PC-3 (cell line): ENCODE data around the gene PNPT1. TPM values are rescaled to one million over a fixed set of nuclear protein-coding genes. Genes with fewer than 3 reads are reported as not detected.
A peak's percentile ranks its signal among the peaks of the same experiment; 100 is the strongest.

Experiments used
- ATAC-seq: fragments of 200-7000 bp; cut with Tn5 transposase; 2 replicates; pipeline ENCODE4 v1.9.1; 2020; ENCODE audit warnings: mild to moderate bottlenecking, moderate library complexity
- BruUV-seq: library from RNA; stranded (reverse); fragments of 400-500 nt; replicated peaks from 2 replicates; lab custom pipeline; 2021; lab: Mats Ljungman, UMichigan
- CTCF ChIA-PET: fragments of 300-600 bp; sonication (Branson Sonifier 250); formaldehyde crosslinking; loops from one replicate; lab custom pipeline; 2022; ENCODE audit warnings: antibody characterized with exemption; lab: Charles Lee
- POLR2A ChIA-PET: fragments of 300-600 bp; sonication (Branson Sonifier 250); formaldehyde crosslinking; loops from one replicate; lab custom pipeline; 2022; ENCODE audit warnings: antibody characterized with exemption; ENCODE audit not compliant: unreplicated experiment; lab: Charles Lee
- DNase-seq: peaks from one replicate; pipeline ENCODE4 v3.0.0-alpha.2; 2015
- H2AFZ ChIP-seq: fragments of 300-600 bp; sonication (generic); 2 replicates; pipeline ENCODE4 v1.6.0; 2016; ENCODE audit warnings: antibody characterized with exemption, low read length
- H3F3A ChIP-seq: fragments of 300-600 bp; sonication (generic); one replicate; pipeline ENCODE4 v1.6.0; 2017; ENCODE audit warnings: antibody characterized with exemption, low read length, control low read depth, mild to moderate bottlenecking; ENCODE audit not compliant: unreplicated experiment
- H3K27ac ChIP-seq: fragments of 300-600 bp; sonication (generic); 2 replicates; pipeline ENCODE4 v1.5.1; 2016; ENCODE audit warnings: mild to moderate bottlenecking, low read length
- H3K27me3 ChIP-seq: fragments of 300-600 bp; sonication (generic); 2 replicates; pipeline ENCODE4 v1.6.1; 2016; ENCODE audit warnings: low read length, mixed read lengths
- H3K36me3 ChIP-seq: fragments of 300-600 bp; sonication (generic); 2 replicates; pipeline ENCODE4 v1.6.1; 2016; ENCODE audit warnings: low read depth, mixed run types, low read length, mixed read lengths
- H3K4me1 ChIP-seq: fragments of 300-600 bp; sonication (generic); 2 replicates; pipeline ENCODE4 v1.5.1; 2016; ENCODE audit warnings: low read length; ENCODE audit not compliant: insufficient read depth
- H3K4me2 ChIP-seq: fragments of 300-600 bp; sonication (generic); 2 replicates; pipeline ENCODE4 v1.6.0; 2016; ENCODE audit warnings: low read length
- H3K4me3 ChIP-seq: fragments of 300-600 bp; sonication (generic); 2 replicates; pipeline ENCODE4 v1.5.1; 2016; ENCODE audit warnings: mild to moderate bottlenecking, low read length, mixed read lengths
- H3K79me2 ChIP-seq: fragments of 300-600 bp; sonication (generic); 2 replicates; pipeline ENCODE4 v1.6.1; 2017; ENCODE audit warnings: low read length, mixed read lengths
- H3K9ac ChIP-seq: fragments of 300-600 bp; sonication (generic); 2 replicates; pipeline ENCODE4 v1.6.0; 2016; ENCODE audit warnings: mild to moderate bottlenecking, low read length
- H3K9me2 ChIP-seq: fragments of 300-600 bp; sonication (generic); replicated peaks from 2 replicates; pipeline ENCODE4 v1.6.1; 2016; ENCODE audit warnings: mixed run types, low read length, mixed read lengths
- H3K9me3 ChIP-seq: fragments of 300-600 bp; sonication (generic); 2 replicates; pipeline ENCODE4 v1.6.1; 2016; ENCODE audit warnings: low read length, mixed read lengths
- H4K20me1 ChIP-seq: fragments of 300-600 bp; sonication (generic); 2 replicates; pipeline ENCODE4 v1.6.1; 2016; ENCODE audit warnings: low read length, mixed read lengths
- EZH2 ChIP-seq: fragments of 300-600 bp; sonication (generic); IDR thresholded peaks from one replicate; pipeline ENCODE4 v1.6.1; 2017; ENCODE audit warnings: antibody characterized with exemption, mild to moderate bottlenecking, low read length; ENCODE audit not compliant: unreplicated experiment
- EZH2phosphoT487 ChIP-seq: fragments of 300-600 bp; sonication (generic); IDR thresholded peaks from 2 replicates; pipeline ENCODE4 v1.6.1; 2018; ENCODE audit warnings: mild to moderate bottlenecking, antibody characterized with exemption, low read length, borderline replicate concordance
- intact Hi-C: fragments of 100-400 bp; cut with micrococcal nuclease; formaldehyde crosslinking; loops from 2 replicates; pipeline ENCODE4 v1.9.0; 2023
- total RNA-seq: library from RNA; depleted of rRNA; stranded (reverse); fragments of >200 nt; gene quantifications from 2 replicates; pipeline ENCODE4 v1.2.3, GENCODE V29; 2014
- TF ChIP-seq, protein P1 (sequence below): fragments of 300-600 bp; sonication (generic); conservative IDR thresholded peaks from 2 replicates; pipeline ENCODE4 v1.5.1; 2017; ENCODE audit warnings: antibody characterized with exemption, low read depth, mild to moderate bottlenecking, low read length

PNPT1 gene
- total RNA-seq, 1 experiment from 2014 or later: 43.6 TPM

DNA sequence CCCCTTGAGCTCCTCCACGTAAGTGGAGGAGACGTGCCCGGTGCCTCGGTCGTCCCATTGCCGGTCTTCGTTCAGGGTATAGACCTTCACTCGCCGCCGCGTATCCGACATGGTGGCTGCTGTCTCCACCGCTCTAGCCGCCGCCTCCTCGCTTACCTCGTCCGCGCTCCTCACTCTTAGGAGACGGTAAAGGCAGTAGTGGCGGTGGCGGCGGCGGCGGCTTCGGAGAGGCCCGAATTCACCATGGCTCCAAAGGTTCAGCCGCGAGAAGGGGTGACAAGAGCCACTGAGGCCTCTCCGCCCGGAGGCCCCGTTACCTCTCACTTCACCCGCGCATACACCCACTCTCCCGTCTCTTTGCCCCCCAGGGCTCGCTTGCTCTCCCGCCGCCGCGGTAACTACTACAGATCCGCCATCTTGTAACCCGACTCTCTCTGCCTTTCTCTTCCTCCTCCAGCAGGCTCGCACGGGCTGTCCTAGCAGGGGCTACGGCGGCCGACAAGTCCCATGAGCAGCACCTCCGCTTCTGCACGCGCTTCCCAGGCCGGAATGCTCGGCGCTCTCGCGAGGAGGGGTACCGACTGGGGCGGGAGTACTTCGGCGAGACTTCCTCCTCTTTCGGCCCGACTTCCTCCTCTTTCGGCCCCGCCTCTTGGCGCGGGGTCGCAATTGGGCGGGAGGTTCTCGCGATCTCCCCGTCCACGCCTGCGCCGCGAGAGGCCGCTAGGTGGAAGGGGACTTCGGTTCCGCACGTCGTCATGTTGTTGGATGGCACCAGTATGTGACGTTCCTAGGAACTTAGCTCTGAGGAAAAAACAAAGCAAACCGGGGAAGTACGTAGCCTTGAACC, 76.2 kb downstream of the PNPT1 start, which contains the start of gene PPP4R3B:
Gene PPP4R3B, minus strand, starts transcription at position 448 of the 850 bp plus-strand sequence. Its CDS starts 337 bp downstream, at position 111.
- peak within 1 kb of the TSS; percentile 94 for H3K4me3 ChIP-seq
- peak within 1 kb of the TSS; percentile 100 for H3K9ac ChIP-seq
- intact Hi-C loops: loop anchor here (1.0 to 2.0 kb wide), 3 partner anchors 33 to 98 kb away; partner anchors contain the start of gene CFAP36
- peaks cover 18% of the 10 kb centered on the region; the same call in 1 of the 2 replicates for H3K36me3 ChIP-seq
- H3K9me2 ChIP-seq: no peaks in the 10 kb centered on the region
- peak within 1 kb of the TSS; percentile 98 for H3K4me2 ChIP-seq
- no peaks in the 10 kb centered on the region for H3K9me3 ChIP-seq
- no peaks in the 10 kb centered on the region for H3F3A ChIP-seq
- peak within 1 kb of the TSS; percentile 91 for H3K27ac ChIP-seq
- no peaks in the 10 kb centered on the region for H3K27me3 ChIP-seq
- H3K79me2 ChIP-seq: peaks cover 89% of the 10 kb centered on the region
- POLR2A ChIA-PET: interaction anchor here (0.6 to 1.0 kb wide), 2 partner anchors 98 to 1045 kb away, joined by 3 to 4 read pairs; partner anchors contain the start of gene CFAP36
- CTCF ChIA-PET: no interaction called here
- DNase-seq (peak; percentile 99), ATAC-seq (peak; percentile 78)
- BruUV-seq: TSS peak; percentile 71
- peaks cover 9% of the 10 kb centered on the region; the same call in 1 of the 2 replicates for H4K20me1 ChIP-seq
- peaks cover 24% of the 10 kb centered on the region for H3K4me1 ChIP-seq
- H2AFZ ChIP-seq: peak within 1 kb of the TSS; percentile 82
- no peak for TF ChIP-seq EZH2phosphoT487
- TF ChIP-seq, protein P1, sequence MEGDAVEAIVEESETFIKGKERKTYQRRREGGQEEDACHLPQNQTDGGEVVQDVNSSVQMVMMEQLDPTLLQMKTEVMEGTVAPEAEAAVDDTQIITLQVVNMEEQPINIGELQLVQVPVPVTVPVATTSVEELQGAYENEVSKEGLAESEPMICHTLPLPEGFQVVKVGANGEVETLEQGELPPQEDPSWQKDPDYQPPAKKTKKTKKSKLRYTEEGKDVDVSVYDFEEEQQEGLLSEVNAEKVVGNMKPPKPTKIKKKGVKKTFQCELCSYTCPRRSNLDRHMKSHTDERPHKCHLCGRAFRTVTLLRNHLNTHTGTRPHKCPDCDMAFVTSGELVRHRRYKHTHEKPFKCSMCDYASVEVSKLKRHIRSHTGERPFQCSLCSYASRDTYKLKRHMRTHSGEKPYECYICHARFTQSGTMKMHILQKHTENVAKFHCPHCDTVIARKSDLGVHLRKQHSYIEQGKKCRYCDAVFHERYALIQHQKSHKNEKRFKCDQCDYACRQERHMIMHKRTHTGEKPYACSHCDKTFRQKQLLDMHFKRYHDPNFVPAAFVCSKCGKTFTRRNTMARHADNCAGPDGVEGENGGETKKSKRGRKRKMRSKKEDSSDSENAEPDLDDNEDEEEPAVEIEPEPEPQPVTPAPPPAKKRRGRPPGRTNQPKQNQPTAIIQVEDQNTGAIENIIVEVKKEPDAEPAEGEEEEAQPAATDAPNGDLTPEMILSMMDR: peak; percentile 18; the same call in 1 of the 2 replicates

DNA sequence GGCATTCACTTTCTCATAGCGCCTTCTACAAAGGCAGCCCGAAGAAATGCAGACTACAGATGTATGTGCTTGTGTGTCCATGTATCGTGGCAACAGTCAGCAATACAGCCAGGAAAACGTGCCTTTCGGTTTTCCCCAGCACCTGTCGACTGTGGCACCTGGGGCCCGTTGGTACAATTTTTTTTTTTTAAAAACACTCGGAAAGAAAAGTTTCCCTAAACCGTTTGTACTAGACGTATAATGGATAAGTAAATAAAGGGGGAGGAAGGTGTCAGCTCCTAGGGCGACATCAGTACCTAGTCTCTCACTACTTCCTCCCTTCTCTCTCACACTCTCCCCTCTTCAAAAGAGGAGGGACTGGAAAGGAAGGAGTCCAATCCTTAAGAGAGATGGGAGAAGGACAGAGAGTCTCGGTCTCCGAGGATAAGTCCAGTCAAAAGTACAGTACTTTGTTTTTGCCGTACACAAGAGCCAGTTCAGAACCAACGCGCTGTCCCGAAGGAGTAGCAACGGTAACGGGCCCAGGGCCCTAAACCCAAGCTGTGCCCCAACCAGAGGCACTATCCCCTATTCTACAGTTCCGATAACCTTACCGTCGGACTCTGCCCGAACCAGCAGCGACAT, 77.0 kb downstream of the PNPT1 start:
- peak; percentile 20 for ATAC-seq
- Histone ChIP-seq H3K79me2 (peaks cover 85% of the 10 kb centered on the region), H3K9me3 (no peaks in the 10 kb centered on the region), H3K36me3 (peaks cover 22% of the 10 kb centered on the region; the same call in 1 of the 2 replicates), H3K9ac (peak overlapping the region; percentile 100), H2AFZ (peak overlapping the region; percentile 82), H3K9me2 (no peaks in the 10 kb centered on the region), H3K4me3 (peak overlapping the region; percentile 94), H3K4me1 (peaks cover 24% of the 10 kb centered on the region), H3K4me2 (peak overlapping the region; percentile 98), H4K20me1 (peaks cover 9% of the 10 kb centered on the region; the same call in 1 of the 2 replicates), H3K27ac (peak overlapping the region; percentile 91), H3K27me3 (no peaks in the 10 kb centered on the region), H3F3A (no peaks in the 10 kb centered on the region)
- TF ChIP-seq EZH2phosphoT487: no peak
- intact Hi-C loops: loop anchor here (1.0 to 2.0 kb wide), 3 partner anchors 32 to 97 kb away; partner anchors contain the start of gene CFAP36
- TSS peak; percentile 35 for BruUV-seq
- ChIA-PET POLR2A (interaction anchor here (0.6 kb wide), 1 partner anchor 97 kb away, joined by 3 read pairs; the partner anchor contains the start of gene CFAP36), CTCF (no interaction called here)
- peak; percentile 43 for DNase-seq

DNA sequence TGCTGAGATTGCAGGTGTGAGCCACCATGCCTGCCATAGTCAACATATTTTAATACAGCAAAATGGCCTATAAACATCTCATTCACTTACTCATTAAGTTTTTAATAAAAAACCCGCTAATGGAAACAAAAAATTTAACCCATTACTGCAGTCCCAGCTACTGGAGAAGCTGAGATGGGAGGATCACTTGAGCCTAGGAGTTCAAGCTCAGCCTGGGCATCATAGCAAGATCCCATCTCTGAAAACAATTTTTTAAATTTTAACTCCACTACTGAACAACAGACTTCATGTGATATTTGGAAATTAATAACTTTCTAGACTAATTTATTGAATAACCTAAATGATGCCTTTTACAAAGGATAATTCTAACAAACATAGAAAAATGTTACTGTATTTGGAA, 81.6 kb downstream of the PNPT1 start:
- BruUV-seq: no TSS peak
- no peak for TF ChIP-seq EZH2
- no peak for TF ChIP-seq EZH2phosphoT487
- TF ChIP-seq, protein P1: no peak
- H3K27ac ChIP-seq: no peak overlapping the region

More for the DNA sequence above, 81.6 kb downstream of the PNPT1 start:
- H3K9me2 ChIP-seq: no peaks in the 10 kb centered on the region
- CTCF ChIA-PET: no interaction called here
- POLR2A ChIA-PET: no interaction called here
- H3K79me2 ChIP-seq: peaks cover 76% of the 10 kb centered on the region
- peaks cover 9% of the 10 kb centered on the region; the same call in 1 of the 2 replicates for H4K20me1 ChIP-seq
- H3K9me3 ChIP-seq: no peaks in the 10 kb centered on the region
- no peak overlapping the region for H2AFZ ChIP-seq
- H3F3A ChIP-seq: no peaks in the 10 kb centered on the region
- DNase-seq (no peak), ATAC-seq (no peak)
- H3K36me3 ChIP-seq: peaks cover 34% of the 10 kb centered on the region; the same call in 1 of the 2 replicates
- no peak overlapping the region for H3K4me2 ChIP-seq
- no peak overlapping the region for H3K4me3 ChIP-seq
- peaks cover 9% of the 10 kb centered on the region for H3K4me1 ChIP-seq
- no peak overlapping the region for H3K9ac ChIP-seq
- H3K27me3 ChIP-seq: no peaks in the 10 kb centered on the region
- intact Hi-C loops: no loop called here
